Choroid plexus epithelial cell (primary cell): ENCODE results near the gene CNDP1.
A peak's percentile ranks its signal among the peaks of the same experiment; 100 is the strongest.

Experiments used
- DNase-seq: peaks from one replicate; pipeline ENCODE4 v3.0.0-alpha.2; 2010; ENCODE audit warnings: low read depth
- H3K4me3 ChIP-seq: 2 replicates; pipeline ENCODE4 v1.5.1; 2011; ENCODE audit warnings: low read depth, mild to moderate bottlenecking, control low read depth, low read length, moderate library complexity
- TF ChIP-seq, protein P1 (sequence below): conservative IDR thresholded peaks from 2 replicates; pipeline ENCODE4 v1.5.1; 2011; ENCODE audit warnings: low read depth, mild to moderate bottlenecking, control low read depth, inconsistent platforms, low read length, moderate library complexity

The CNDP1 gene

GRCh38 chr18:74582642-74583041 lies 48.3 kb downstream of the CNDP1 start:
- no peak overlapping the region for H3K4me3 ChIP-seq
- no peak for DNase-seq
- TF ChIP-seq, protein P1, sequence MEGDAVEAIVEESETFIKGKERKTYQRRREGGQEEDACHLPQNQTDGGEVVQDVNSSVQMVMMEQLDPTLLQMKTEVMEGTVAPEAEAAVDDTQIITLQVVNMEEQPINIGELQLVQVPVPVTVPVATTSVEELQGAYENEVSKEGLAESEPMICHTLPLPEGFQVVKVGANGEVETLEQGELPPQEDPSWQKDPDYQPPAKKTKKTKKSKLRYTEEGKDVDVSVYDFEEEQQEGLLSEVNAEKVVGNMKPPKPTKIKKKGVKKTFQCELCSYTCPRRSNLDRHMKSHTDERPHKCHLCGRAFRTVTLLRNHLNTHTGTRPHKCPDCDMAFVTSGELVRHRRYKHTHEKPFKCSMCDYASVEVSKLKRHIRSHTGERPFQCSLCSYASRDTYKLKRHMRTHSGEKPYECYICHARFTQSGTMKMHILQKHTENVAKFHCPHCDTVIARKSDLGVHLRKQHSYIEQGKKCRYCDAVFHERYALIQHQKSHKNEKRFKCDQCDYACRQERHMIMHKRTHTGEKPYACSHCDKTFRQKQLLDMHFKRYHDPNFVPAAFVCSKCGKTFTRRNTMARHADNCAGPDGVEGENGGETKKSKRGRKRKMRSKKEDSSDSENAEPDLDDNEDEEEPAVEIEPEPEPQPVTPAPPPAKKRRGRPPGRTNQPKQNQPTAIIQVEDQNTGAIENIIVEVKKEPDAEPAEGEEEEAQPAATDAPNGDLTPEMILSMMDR: no peak

DNA sequence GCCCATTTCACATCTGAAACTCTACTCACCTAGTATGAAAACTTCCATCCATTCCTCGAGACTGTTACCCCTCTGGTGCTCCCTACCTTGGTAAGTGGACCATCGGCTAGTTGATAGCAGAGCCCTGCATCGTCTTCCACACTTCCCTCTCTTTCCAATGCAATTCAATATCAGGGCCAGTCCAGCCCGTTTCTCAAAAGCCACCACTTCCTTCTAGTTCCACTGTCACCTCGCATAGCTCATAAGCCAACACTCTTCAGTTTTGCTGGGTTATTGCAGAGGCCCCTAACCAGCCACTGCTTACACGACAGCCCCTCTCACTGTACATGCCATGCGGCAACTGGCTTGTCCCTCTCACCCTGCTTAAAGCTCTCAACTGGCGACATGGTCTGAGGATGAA lies 53.1 kb downstream of the CNDP1 start:
- TF ChIP-seq, protein P1: no peak
- no peak overlapping the region for H3K4me3 ChIP-seq
- DNase-seq: no peak

DNA sequence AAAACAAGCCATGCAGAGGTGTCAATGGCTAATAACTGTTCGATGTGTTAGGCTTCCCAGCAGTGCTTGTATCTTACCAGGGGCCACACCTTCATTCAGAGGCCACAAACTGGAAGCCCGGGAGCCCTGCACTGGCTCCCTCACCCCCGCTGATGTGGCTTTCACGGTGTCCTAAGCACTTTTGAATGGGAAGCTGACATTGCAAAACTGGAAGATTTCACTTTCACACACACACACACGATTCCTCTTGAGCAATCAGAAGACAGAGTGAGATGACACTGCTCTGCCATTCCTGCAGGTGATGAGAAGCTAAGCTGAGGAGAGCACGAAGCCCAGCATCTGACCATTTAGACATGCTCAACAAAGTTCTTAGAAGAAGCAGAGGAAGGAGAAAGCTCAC lies 54.7 kb downstream of the CNDP1 start:
- no peak for DNase-seq
- H3K4me3 ChIP-seq: no peak overlapping the region
- TF ChIP-seq, protein P1: no peak

GRCh38 chr18:74589811-74590210 lies 55.5 kb downstream of the CNDP1 start:
- no peak for DNase-seq
- TF ChIP-seq, protein P1: no peak
- H3K4me3 ChIP-seq: no peak overlapping the region

GRCh38 chr18:74590671-74591070 lies 56.4 kb downstream of the CNDP1 start:
- TF ChIP-seq, protein P1: no peak
- DNase-seq: no peak
- no peak overlapping the region for H3K4me3 ChIP-seq

- H3K4me3 ChIP-seq: no peak overlapping the region
- TF ChIP-seq, protein P1: no peak
- DNase-seq: no peak
These were observed 61.1 kb downstream of the CNDP1 start for GRCh38 chr18:74595431-74595830.

GRCh38 chr18:74597034-74597661 lies 62.8 kb downstream of the CNDP1 start:
- TF ChIP-seq, protein P1: no peak
- peak overlapping the region; percentile 83 for H3K4me3 ChIP-seq
- peak; percentile 75 for DNase-seq
